Measurements from ENCODE around the gene CASP8. TPM values are rescaled to one million over a fixed set of nuclear protein-coding genes. Genes with fewer than 3 reads are reported as not detected.

Gene CASP8
- total and polyA plus RNA-seq, 2 of the 8 experiments (the other 6 are each of a cell fraction or from before 2014, with no cell fraction given) = 2.3 to 3.6 TPM

- TF ChIP-seq EZH2 (IDR thresholded peaks at IDR 0.05; ENCODE audit: low read depth, low read length, severe bottlenecking) = no peak
- no peak for TF ChIP-seq SAP30 (IDR thresholded peaks at IDR 0.05; ENCODE audit: insufficient read depth, insufficient replicate concordance, low read length)
- TF ChIP-seq TCF12 (IDR thresholded peaks at IDR 0.05; ENCODE audit: low read depth, low read length) = no peak
- no peak for TF ChIP-seq KDM1A (IDR thresholded peaks at IDR 0.05; ENCODE audit: borderline replicate concordance, low read length)
- TF ChIP-seq SIN3A (conservative IDR thresholded peaks at IDR 0.05 in 1 of 2, IDR thresholded peaks at IDR 0.05 in 1 of 2; ENCODE audit: low read depth in 1 of 2, low read length in 2 of 2) = no peak
- no peak for TF ChIP-seq FOSL1 (IDR thresholded peaks at IDR 0.05; ENCODE audit: insufficient read depth, low read depth, low read length)
- TF ChIP-seq MAFK (IDR thresholded peaks at IDR 0.05; ENCODE audit: low read depth, low read length) = no peak
- no peak for TF ChIP-seq KDM5A (IDR thresholded peaks at IDR 0.05; ENCODE audit: low read length)
- no peak for TF ChIP-seq RXRA (IDR thresholded peaks at IDR 0.05; ENCODE audit: insufficient read depth, low read depth, low read length)
These were observed 14.1 kb upstream of the CASP8 start (continued) for GRCh38 chr2:201246280-201246679.
